HuH-7 (cell line): Measurements from ENCODE around the gene COX4I2.
"Not testable (repeated sequence)": the region's sequence is repeated elsewhere in the genome, so short reads cannot be mapped to it uniquely, and the experiment has no call there.

Source experiments
- DNase-seq: peaks from one replicate; pipeline ENCODE4 v3.0.0; 2011; ENCODE audit warnings: low spot score

Gene COX4I2

GRCh38 chr20:31607640-31608250 is 30.0 kb upstream of the COX4I2 start:
- no peak for DNase-seq

GRCh38 chr20:31608251-31608945 is 29.3 kb upstream of the COX4I2 start:
- peak; percentile 98 for DNase-seq

- not testable (repeated sequence) for DNase-seq
Observed at GRCh38 chr20:31612271-31612640, 25.5 kb upstream of the COX4I2 start.

GRCh38 chr20:31615416-31615815 is 22.3 kb upstream of the COX4I2 start:
- no peak for DNase-seq

GRCh38 chr20:31617432-31618104 is 20.1 kb upstream of the COX4I2 start:
- DNase-seq = no peak

- no peak for DNase-seq
Observed at GRCh38 chr20:31620246-31620645, 17.5 kb upstream of the COX4I2 start.

GRCh38 chr20:31623123-31623505 is 14.6 kb upstream of the COX4I2 start:
- not testable (repeated sequence) for DNase-seq

- not testable (repeated sequence) for DNase-seq
Observed at GRCh38 chr20:31626534-31626933, 11.2 kb upstream of the COX4I2 start.

GRCh38 chr20:31628057-31628456 is 9.7 kb upstream of the COX4I2 start:
- not testable (repeated sequence) for DNase-seq

GRCh38 chr20:31630187-31630790 is 7.4 kb upstream of the COX4I2 start:
- no peak for DNase-seq

GRCh38 chr20:31632548-31633338 is 5.0 kb upstream of the COX4I2 start:
- DNase-seq = no peak

- DNase-seq = no peak
Observed at GRCh38 chr20:31633339-31633914, 4.3 kb upstream of the COX4I2 start.

- DNase-seq = no peak
Observed at GRCh38 chr20:31638317-31638716, 605 bp downstream of the COX4I2 start.

- DNase-seq = no peak
Observed at GRCh38 chr20:31638816-31639215, 1.1 kb downstream of the COX4I2 start.

GRCh38 chr20:31640259-31640658 is 2.5 kb downstream of the COX4I2 start:
- DNase-seq = no peak

- no peak for DNase-seq
Observed at GRCh38 chr20:31641391-31641790, 3.7 kb downstream of the COX4I2 start.

GRCh38 chr20:31642837-31643236 is 5.1 kb downstream of the COX4I2 start:
- no peak for DNase-seq

GRCh38 chr20:31643522-31643921 is 5.8 kb downstream of the COX4I2 start:
- DNase-seq = no peak

GRCh38 chr20:31644701-31645100 is 7.0 kb downstream of the COX4I2 start:
- no peak for DNase-seq

GRCh38 chr20:31648104-31648503 is 10.4 kb downstream of the COX4I2 start:
- DNase-seq = not testable (repeated sequence)

GRCh38 chr20:31652917-31653396 is 15.2 kb downstream of the COX4I2 start:
- DNase-seq = no peak

GRCh38 chr20:31653561-31653960 is 15.8 kb downstream of the COX4I2 start:
- DNase-seq = no peak
